Right lobe of liver (tissue), 6 donors: ENCODE measurements around the gene COA8. TPM values are rescaled to one million over a fixed set of nuclear protein-coding genes. Genes with fewer than 3 reads are reported as not detected.

ENCODE experiments used
- ATAC-seq, 4 donors: fragments of 200-7000 bp; cut with Tn5 transposase; one replicate each; pipeline ENCODE4 v1.9.1; 2020; ENCODE audit warnings: mild to moderate bottlenecking in 4 of 4, moderate library complexity in 4 of 4
- DNase-seq, 3 donors: peaks; one replicate each; pipeline ENCODE4 v3.0.0-alpha.2; 2020
- H3K27ac ChIP-seq, 3 donors: fragments of 200-600 bp; one replicate each; pipeline ENCODE4 v1.8.0; 2022
- H3K27me3 ChIP-seq, 2 donors: fragments of 200-600 bp; one replicate each; pipeline ENCODE4 v1.8.0; 2022
- H3K36me3 ChIP-seq, 4 donors: fragments of 200-600 bp; sonication (generic) in 1 of 4; one replicate each; pipeline versions ENCODE4 v1.5.1 to v1.8.0; 2017 to 2022; ENCODE audit warnings: control low read depth in 1 of 4
- H3K4me1 ChIP-seq, 4 donors: fragments of 200-600 bp; sonication (generic) in 1 of 4; one replicate each; pipeline versions ENCODE4 v1.5.1 to v1.8.0; 2017 to 2022; ENCODE audit warnings: control low read depth in 1 of 4
- H3K4me3 ChIP-seq, 3 donors: fragments of 200-600 bp; one replicate each; pipeline ENCODE4 v1.8.0; 2022
- H3K9me3 ChIP-seq, 4 donors: fragments of 200-600 bp; sonication (generic) in 1 of 4; one replicate each; pipeline versions ENCODE4 v1.5.1 to v1.8.0; 2017 to 2022; ENCODE audit warnings: control low read depth in 1 of 4
- POLR2A ChIP-seq: fragments of 450-650 bp; IDR thresholded peaks from one replicate; pipeline ENCODE4 v1.6.1; 2017; ENCODE audit warnings: antibody characterized with exemption, mild to moderate bottlenecking
- WGBS: methylation state at CpG from one replicate; pipeline ENCODE4 v1.1.6; 2018; ENCODE audit warnings: low coverage, low lambda C conversion rate; ENCODE audit not compliant: insufficient coverage; ENCODE audit errors: missing lambda C conversion rate; 5-methylcytosine and 5-hydroxymethylcytosine counted together
- intact Hi-C, 2 donors: fragments of 100-400 bp; cut with DNase I; formaldehyde crosslinking; loops; one replicate each; pipeline versions ENCODE4 v1.11.2 to v1.14.1; 2022
- total RNA-seq, 6 experiments: library from RNA; depleted of rRNA in 2 of 6; stranded (reverse); fragments of >200 nt in 2 of 6; fragmentation: NEBNext Ultra II Directional in 3 of 6; extraction: Animal tissue kit (Norgen Biotek cat#: 25700) in 3 of 6; gene quantifications; one replicate each; pipeline versions ENCODE4 v1.1.0 to v1.2.4, GENCODE V29; 2016 to 2023
- TF ChIP-seq, protein P1 (sequence below), 4 donors: fragments of 200-600 bp in 3 of 4; fragments of 450-650 bp in 1 of 4; IDR thresholded peaks; one replicate each; pipeline versions ENCODE4 v1.5.1 to v1.8.0; 2016 to 2022; ENCODE audit warnings: antibody characterized with exemption in 4 of 4, mild to moderate bottlenecking in 2 of 4
- donor health status: DM: no; HTN: yes; CAD: no.
- donor health status: DM: no; HTN: no; CAD: no.
- donor health status: DM: no; HTN: no; CAD: no.
- donor health status: DM: no; HTN: yes; CAD: no.
- donor health status: DM: no; HTN: yes; CAD: no.

Gene COA8
- total RNA-seq, 6 experiments from 2014 or later, result 7.5 to 17.7 (median 14.9) TPM

DNA sequence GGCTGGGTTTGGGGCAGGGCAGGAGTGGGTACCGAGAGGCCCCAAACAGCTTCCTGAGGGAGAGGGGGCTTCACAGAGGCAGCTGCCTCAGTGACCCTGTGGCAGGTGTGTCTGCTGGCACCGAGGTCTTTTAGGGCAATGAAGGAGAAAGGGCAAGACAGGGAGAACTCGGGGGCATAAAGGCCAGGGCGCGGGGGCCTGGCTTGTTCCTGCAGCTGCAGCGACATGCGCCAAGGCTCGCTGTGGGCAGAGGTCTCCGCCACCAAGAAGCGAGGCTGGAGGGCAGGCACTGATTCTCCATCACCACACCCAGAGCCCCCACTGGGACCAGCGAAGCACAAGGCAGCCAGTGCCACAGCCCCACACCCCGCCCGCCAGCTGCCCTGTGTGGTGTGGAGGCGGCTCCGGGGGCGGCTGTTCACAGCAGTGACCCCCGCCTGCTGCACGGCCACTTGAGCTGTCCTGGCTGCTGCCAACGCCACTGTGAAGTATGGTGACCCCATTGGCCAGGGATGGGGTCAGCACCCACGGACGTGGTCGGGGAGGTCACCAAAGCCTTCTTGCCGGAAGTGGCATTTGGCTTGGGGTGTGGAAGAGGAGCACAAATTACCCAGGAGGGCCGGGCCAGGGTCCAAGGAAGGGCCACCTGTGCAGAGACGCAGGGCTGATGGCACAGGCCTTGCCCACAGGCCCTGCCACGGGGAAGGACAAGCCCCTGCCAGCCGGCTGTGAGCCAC, 16.7 kb upstream of the COA8 start:
- 62% methylated on average over 12 of the region's 27 CpGs for WGBS
- no peak overlapping the region for H3K27ac ChIP-seq
- TF ChIP-seq, protein P1, sequence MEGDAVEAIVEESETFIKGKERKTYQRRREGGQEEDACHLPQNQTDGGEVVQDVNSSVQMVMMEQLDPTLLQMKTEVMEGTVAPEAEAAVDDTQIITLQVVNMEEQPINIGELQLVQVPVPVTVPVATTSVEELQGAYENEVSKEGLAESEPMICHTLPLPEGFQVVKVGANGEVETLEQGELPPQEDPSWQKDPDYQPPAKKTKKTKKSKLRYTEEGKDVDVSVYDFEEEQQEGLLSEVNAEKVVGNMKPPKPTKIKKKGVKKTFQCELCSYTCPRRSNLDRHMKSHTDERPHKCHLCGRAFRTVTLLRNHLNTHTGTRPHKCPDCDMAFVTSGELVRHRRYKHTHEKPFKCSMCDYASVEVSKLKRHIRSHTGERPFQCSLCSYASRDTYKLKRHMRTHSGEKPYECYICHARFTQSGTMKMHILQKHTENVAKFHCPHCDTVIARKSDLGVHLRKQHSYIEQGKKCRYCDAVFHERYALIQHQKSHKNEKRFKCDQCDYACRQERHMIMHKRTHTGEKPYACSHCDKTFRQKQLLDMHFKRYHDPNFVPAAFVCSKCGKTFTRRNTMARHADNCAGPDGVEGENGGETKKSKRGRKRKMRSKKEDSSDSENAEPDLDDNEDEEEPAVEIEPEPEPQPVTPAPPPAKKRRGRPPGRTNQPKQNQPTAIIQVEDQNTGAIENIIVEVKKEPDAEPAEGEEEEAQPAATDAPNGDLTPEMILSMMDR (IDR thresholded peaks at IDR 0.05), result no peak
- H3K4me3 ChIP-seq, result no peak overlapping the region
- intact Hi-C loops, result loop anchor here (5.0 to 10.0 kb wide), 2 partner anchors 44 to 51 kb away; no protein-coding TSS in a partner anchor
- no peaks in the 10 kb centered on the region for H3K9me3 ChIP-seq
- H3K4me1 ChIP-seq, result no peaks in the 10 kb centered on the region
- DNase-seq (peak in 2 of 3 donors; percentile 16 to 52), ATAC-seq (no peak)
- no peaks in the 10 kb centered on the region for H3K27me3 ChIP-seq
- H3K36me3 ChIP-seq, result no peaks in the 10 kb centered on the region

DNA sequence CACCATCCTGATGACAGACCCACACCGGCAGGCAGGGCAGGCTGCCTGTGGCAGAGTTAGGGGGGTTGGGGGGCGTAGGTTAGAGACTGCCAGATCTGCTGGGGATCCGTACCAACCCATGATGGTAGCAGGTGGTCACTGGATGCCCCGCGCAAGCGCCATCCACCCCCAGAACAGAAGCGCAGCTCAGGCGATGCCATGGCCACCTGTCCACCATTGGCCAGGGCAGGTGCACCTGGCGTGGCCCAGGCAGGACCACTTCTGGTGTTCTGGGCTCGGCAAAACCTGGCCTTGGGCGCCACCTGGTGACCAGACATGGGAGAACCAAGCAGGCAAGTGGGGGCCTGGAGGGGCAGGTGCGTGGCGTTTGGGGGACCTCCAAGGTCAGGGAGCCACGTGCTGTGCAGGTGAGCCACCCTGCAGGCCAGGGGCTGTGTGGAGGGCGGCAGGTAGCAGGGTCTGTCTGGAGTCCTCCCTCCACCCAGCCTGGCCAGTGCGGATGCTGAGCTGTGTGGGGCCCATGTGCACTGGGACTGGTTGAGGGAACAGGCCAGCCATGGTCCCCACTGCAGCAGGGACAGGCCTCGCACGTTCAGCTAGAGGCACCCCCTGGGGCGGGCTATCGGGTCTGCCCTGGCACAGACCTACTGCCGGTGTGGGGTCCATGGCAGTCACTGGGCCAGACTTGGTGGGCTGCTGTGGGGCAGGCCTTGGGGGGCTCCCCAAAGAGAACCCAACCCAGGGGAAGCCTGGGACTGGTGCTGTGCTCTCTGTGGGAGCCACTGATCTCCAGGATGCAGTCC, 15.9 kb upstream of the COA8 start:
- Histone ChIP-seq H3K9me3 (no peaks in the 10 kb centered on the region), H3K4me1 (no peaks in the 10 kb centered on the region), H3K36me3 (no peaks in the 10 kb centered on the region), H3K4me3 (no peak overlapping the region), H3K27ac (no peak overlapping the region), H3K27me3 (no peaks in the 10 kb centered on the region)
- intact Hi-C loops, result loop anchor here (5.0 to 10.0 kb wide), 2 partner anchors 45 to 52 kb away; no protein-coding TSS in a partner anchor
- DNase-seq (peak; percentile 75 to 82 (median 78)), ATAC-seq (peak; percentile 55 to 72 (median 72))
- no peak for TF ChIP-seq POLR2A
- TF ChIP-seq, protein P1 (IDR thresholded peaks at IDR 0.05), result peak; percentile 86 to 92 (median 90)
- WGBS, result no CpG with 5 or more reads among the region's 21 CpGs

DNA sequence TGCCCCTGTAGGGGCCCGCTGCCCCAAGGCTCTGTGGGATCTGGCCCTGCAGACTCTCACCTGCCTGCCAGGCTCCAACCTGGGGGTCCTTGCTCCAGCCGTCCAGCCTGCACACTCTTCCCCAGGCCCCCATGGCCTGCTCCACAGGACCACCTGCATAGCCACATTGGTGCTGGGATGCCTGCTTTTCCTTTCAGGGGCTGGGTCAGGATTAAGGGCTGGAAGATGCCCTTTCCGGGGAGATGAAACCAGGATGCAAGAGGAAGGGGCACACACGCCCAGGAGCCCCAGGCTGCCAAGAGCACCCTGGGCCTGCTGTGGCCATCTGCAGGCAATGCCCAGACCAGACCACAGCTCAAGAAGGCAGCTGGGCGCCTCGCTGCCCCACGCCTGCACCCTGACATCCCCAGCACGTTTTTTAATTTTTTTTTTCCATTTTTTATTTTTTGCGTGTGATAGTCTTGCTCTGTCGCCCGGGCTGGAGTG, 15.3 kb upstream of the COA8 start:
- H3K9me3 ChIP-seq, result no peaks in the 10 kb centered on the region
- no peak for DNase-seq
- ATAC-seq, result no peak
- no peaks in the 10 kb centered on the region for H3K36me3 ChIP-seq
- no peak overlapping the region for H3K4me3 ChIP-seq
- H3K27ac ChIP-seq, result no peak overlapping the region
- H3K27me3 ChIP-seq, result no peaks in the 10 kb centered on the region
- no peaks in the 10 kb centered on the region for H3K4me1 ChIP-seq
- no peak for TF ChIP-seq POLR2A
- TF ChIP-seq, protein P1 (IDR thresholded peaks at IDR 0.05), result no peak
- intact Hi-C loops, result loop anchor here (5.0 to 10.0 kb wide), 2 partner anchors 45 to 53 kb away; no protein-coding TSS in a partner anchor
- 58% methylated on average over 2 of the region's 11 CpGs for WGBS

DNA sequence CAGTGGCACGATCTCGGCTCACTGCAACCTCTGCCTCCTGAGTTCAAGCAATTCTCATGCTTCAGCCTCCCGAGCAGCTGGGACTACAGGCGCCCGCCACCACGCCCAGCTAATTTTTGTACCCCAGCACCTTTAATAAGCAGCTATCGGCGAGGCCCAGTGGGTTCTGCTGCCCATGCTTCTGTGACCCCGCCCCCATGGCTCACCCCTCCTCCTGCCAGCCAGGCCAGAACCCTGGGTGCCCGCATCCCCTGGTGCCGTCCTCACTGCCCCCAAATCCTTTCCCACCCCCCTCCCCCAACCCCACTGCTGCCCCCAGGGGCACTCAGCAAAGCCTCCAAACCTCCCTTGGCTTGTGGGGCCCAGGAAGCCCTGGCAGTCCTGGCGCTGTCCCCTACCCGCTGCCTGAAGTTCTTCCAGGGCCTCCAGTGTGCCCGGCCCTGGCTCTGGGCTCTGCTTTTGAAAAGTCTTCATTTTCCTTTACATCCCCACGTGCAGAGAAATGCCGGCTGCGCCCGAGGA, 14.8 kb upstream of the COA8 start:
- H3K4me1 ChIP-seq, result no peaks in the 10 kb centered on the region
- no peak overlapping the region for H3K4me3 ChIP-seq
- no peak overlapping the region for H3K27ac ChIP-seq
- TF ChIP-seq, protein P1 (IDR thresholded peaks at IDR 0.05), result no peak
- TF ChIP-seq POLR2A, result no peak
- intact Hi-C loops, result loop anchor here (5.0 to 10.0 kb wide), 2 partner anchors 46 to 53 kb away; no protein-coding TSS in a partner anchor
- no peaks in the 10 kb centered on the region for H3K9me3 ChIP-seq
- H3K27me3 ChIP-seq, result no peaks in the 10 kb centered on the region
- 84% methylated on average over 8 of the region's 18 CpGs for WGBS
- no peaks in the 10 kb centered on the region for H3K36me3 ChIP-seq
- DNase-seq, result no peak
- ATAC-seq, result no peak
